ENCODE data around the gene CC2D1A.
A peak's percentile ranks its signal among the peaks of the same experiment; 100 is the strongest.
"Not testable (repeated sequence)": the region's sequence is repeated elsewhere in the genome, so short reads cannot be mapped to it uniquely, and the experiment has no call there.

Gene CC2D1A

GRCh38 chr19:13963603-13964105 lies 57.7 kb downstream of the CC2D1A start:
- DNase-seq: no peak

- no peak for DNase-seq
Observed at GRCh38 chr19:13964776-13965175, 58.8 kb downstream of the CC2D1A start.

- DNase-seq: no peak
Observed at GRCh38 chr19:13965377-13965896, 59.4 kb downstream of the CC2D1A start.

- no peak for DNase-seq
Observed at GRCh38 chr19:13965926-13966683, 60.1 kb downstream of the CC2D1A start.

GRCh38 chr19:13966684-13967128 lies 60.7 kb downstream of the CC2D1A start:
- DNase-seq: no peak

- DNase-seq: not testable (repeated sequence)
Observed at GRCh38 chr19:13967206-13967605, 61.2 kb downstream of the CC2D1A start.

- DNase-seq: no peak
Observed at GRCh38 chr19:13968383-13968935, 62.5 kb downstream of the CC2D1A start.

- no peak for DNase-seq
Observed at GRCh38 chr19:13968999-13969398, 63.0 kb downstream of the CC2D1A start.

- DNase-seq: no peak
Observed at GRCh38 chr19:13969897-13970296, 63.9 kb downstream of the CC2D1A start.

- not testable (repeated sequence) for DNase-seq
Observed at GRCh38 chr19:13971868-13972267, 65.9 kb downstream of the CC2D1A start.

GRCh38 chr19:13972368-13973155 lies 66.6 kb downstream of the CC2D1A start:
- DNase-seq: no peak

GRCh38 chr19:13973479-13973878 lies 67.5 kb downstream of the CC2D1A start:
- DNase-seq: not testable (repeated sequence)

GRCh38 chr19:13974073-13974472 lies 68.1 kb downstream of the CC2D1A start:
- DNase-seq: peak; percentile 36

- no peak for DNase-seq
Observed at GRCh38 chr19:13975870-13976269, 69.9 kb downstream of the CC2D1A start.

- DNase-seq: no peak
Observed at GRCh38 chr19:13976446-13976845, 70.4 kb downstream of the CC2D1A start.

GRCh38 chr19:13977803-13978202 lies 71.8 kb downstream of the CC2D1A start:
- DNase-seq: no peak

- DNase-seq: no peak
Observed at GRCh38 chr19:13978351-13979243, 72.6 kb downstream of the CC2D1A start.

GRCh38 chr19:13979244-13979615 lies 73.2 kb downstream of the CC2D1A start:
- no peak for DNase-seq

GRCh38 chr19:13979686-13980085 lies 73.7 kb downstream of the CC2D1A start:
- DNase-seq: no peak

- DNase-seq: no peak
Observed at GRCh38 chr19:13980340-13980739, 74.3 kb downstream of the CC2D1A start.

Data from central memory CD4-positive, alpha-beta T cell (primary cell).